DMS53 treated with DMSO at 0.1 percent for 48 hours (cell line): ENCODE measurements around the gene CYP11A1.

ENCODE experiments used
- DNase-seq: peaks from one replicate; lab custom pipeline; 2025; ENCODE audit not compliant: unreplicated experiment; lab: John Stamatoyannopoulos, UW

The CYP11A1 gene

GRCh38 chr15:74367296-74367854 lies at the start of gene CYP11A1:
CYP11A1 (minus strand) TSS chr15:74367646; CDS start chr15:74367585, 61 bp downstream.
- DNase-seq: no peak

DNA sequence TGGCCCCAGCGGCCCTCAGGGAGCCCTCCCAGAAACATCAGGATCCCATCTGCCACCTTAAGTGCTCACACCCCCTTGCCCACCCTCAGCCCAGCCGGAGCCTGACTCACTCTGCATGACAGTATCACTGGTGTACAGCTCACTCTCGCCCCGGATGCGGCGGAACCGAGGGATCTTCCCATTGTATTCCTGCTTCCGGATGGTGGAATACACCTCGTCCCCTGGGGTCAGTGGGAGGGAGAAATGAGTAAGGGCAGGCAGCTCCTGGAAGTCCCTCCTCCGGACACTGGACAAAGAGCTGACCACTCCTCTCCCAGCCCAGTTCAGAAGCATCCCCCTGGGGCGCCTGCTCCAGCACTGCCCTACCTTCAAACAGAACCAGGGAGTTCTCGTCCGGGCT lies 49.8 kb upstream of the CYP11A1 start:
- DNase-seq: no peak

DNA sequence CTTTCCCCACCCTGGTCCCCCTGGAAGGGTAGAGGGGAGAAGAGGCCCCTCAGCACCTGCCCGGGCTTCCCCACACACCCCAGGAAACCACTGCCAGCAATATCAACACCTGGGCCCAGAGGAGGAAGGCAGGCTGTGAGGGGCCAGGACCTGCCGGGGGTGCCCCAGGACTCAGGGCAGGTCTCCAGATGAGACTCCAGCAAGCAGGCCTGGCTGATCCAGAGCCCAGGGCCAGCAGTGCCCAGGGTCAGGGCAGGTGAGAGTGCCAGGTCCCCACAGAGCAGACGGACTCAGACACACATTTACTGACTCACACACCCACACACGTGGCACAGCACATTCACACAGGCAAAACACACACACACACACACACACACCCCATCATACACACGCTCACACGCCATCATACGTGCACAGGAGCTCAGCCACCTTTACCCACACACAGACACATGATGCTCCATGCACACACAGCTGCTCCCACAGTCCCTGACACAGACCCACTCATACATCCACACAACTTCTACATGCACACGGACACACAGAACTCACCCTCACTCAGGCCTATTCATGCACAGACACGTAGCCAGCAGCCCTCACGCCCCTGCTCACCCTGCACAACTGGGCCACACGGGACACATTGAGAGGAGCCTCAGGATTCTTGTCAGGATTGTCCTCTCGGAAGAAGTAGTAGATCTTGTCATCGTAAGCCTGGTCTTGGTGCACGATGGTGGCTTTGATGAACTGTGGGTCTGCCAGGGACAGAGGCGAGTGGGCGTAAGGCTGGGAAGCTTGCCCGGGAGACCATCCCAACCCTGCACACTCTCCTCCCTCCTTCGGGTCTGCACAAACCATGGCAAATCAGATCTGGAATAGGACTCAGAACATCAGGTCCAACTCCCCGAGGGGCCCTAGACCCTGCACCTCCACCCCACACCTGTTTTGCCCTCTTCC lies 48.8 kb upstream of the CYP11A1 start:
- no peak for DNase-seq

DNA sequence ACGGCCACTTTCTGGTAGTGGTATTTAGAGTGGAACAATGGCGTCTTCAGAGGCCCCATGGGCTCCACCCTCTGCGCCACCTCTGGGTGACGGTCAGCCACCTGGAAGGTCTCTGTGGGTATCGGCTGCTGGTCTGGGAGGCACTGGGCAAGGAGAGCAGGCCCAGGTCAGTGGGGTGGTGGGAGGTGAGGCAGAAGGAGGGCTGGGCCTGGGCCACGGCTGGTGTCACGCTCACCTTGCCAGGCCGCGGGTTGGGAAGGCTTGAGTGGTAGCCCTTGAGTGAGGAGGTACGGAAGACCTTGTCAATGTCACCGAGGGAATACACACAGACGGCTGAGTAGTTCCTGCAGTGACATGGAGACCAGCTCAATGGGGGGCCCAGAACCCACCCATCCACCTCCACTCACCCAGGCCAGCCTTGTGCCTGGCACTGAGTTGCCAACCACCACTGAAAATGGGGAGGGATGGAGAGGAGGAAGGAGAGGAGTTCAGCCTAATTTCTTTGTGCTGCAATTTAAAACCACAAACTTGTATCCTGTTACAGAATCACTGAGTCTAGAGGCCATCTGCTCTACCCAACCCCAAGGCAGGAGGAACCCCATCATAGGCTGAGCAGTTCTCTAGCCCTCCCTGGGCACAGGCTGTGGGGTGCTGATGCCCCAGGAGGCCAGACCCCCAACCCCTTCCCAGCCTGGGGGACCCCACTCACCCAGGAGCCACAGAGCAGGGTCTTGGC lies 47.3 kb upstream of the CYP11A1 start:
- DNase-seq: no peak

DNA sequence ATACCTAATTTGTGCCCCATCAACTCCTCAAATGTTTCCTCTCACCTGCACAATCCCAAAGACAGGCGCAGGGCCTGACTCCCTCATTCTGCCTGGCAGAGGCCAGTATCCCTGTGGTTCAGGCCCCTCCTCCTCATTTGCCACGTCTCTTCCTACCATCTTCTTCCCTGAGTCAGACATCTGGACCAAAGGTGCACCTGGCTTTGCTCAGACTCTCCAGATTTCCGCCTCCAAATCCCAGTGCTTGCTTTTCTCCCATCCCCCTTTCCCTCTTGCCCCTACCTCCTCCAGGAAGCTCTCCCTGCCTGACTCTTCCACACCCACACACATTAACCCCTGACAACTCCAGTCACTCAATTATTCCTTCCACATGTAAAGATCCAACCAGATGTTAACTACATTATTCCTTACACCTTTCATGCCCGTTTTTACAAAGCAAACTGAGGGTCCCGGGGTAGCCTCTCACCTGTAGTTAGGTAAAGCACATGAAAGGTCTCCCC lies 46.7 kb upstream of the CYP11A1 start:
- no peak for DNase-seq

- no peak for DNase-seq
Observed at GRCh38 chr15:74413350-74414080, 46.1 kb upstream of the CYP11A1 start.

GRCh38 chr15:74412159-74412558 lies 44.7 kb upstream of the CYP11A1 start:
- DNase-seq: no peak

- no peak for DNase-seq
Observed at GRCh38 chr15:74411686-74412085, 44.2 kb upstream of the CYP11A1 start.

DNA sequence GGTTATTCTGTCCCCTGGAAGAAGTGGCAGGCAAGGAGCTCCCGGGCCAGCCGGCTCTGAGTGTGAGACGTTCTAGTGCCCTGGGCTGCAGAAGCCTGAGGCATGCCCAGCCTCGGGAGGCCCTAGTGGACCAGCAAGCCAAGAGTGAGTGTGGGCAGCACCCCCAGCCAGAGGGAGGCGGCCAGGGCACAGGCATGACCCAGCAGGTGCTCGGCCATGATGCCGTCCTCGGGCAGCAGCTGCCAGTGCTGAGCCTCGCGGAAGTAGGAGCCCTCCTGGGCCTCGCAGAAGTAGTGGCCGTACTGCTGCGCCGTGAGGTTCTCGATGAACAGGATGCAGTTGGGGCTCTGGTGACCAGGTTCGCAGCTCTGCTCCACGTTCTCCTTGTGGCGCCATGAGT lies 43.1 kb upstream of the CYP11A1 start:
- DNase-seq: no peak

GRCh38 chr15:74409225-74409624 lies 41.8 kb upstream of the CYP11A1 start:
- DNase-seq: no peak

- no peak for DNase-seq
Observed at GRCh38 chr15:74408815-74409214, 41.4 kb upstream of the CYP11A1 start.

GRCh38 chr15:74408385-74408784 lies 40.9 kb upstream of the CYP11A1 start:
- no peak for DNase-seq

DNA sequence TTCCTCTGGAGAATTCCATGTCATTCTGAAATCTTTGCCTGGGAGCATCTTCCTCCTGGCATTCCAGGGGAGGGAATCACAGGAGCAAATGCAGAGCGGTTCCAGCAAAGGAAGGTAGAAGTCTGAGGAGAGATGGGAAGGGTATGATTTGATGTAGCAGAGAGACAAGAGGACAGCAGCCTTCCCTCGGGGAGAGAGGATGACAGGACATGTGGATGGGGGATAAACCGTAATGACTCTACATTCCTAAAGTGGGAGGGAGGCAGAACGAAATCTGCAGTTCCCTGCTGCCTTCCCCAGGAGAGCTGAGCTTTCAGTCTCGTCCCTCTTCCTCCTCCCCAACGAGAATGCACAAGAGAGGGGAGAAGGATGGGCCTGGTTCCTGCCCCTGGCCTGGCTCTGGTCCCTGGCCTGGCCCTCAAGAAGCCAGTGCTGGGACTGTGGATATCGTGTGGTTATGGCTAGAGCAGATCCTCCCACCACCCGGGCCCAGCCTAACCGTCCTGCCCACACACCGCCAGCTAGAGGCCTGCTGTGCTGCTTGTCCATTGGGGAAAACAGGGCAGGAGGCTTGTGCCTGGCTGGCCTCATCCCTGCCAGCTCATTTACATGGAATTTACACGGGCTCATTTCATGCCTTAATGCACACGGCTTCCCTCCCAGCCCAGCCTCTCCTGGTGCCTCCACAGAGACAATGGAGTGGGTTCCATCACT lies 39.7 kb upstream of the CYP11A1 start:
- DNase-seq: no peak

- DNase-seq: no peak
Observed at GRCh38 chr15:74406517-74406916, 39.1 kb upstream of the CYP11A1 start.

GRCh38 chr15:74405823-74406222 lies 38.4 kb upstream of the CYP11A1 start:
- DNase-seq: no peak

- DNase-seq: no peak
Observed at GRCh38 chr15:74403991-74404563, 36.6 kb upstream of the CYP11A1 start.

GRCh38 chr15:74403588-74403919 lies 36.1 kb upstream of the CYP11A1 start:
- DNase-seq: no peak

DNA sequence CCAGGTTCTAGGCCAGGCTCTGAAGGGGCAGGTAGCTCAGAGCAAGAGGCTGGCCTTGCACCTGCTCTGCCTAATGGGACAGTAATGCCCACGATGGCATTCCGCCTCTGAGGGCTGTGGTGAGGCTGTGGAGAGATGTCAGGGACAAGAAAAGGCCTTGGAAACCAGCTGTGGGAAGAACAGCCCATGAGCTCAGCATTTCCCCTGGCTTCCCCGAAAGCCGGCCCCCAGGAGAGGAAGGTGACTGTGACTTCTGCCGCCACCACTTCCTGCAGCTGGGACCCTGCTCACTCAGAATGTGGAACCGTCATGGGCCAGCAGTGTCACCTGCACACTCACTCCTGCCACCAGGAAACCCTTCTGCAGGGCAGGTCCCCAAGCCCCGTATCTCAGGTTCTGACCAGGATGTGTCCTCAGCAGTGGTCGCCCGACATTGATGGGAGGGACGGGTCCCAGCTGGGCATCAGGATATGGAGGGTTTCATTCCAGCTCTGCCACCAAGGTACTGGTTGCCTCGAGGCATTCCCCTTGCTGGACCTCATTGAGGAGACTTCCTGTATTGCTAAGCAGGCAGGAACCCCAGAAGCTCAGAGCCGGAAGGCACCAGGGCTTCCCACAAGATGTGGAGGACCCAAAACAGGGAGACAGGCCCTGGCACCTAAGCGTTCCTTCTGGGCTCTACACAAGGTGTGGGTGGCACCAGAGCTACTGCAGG lies 35.6 kb upstream of the CYP11A1 start:
- DNase-seq: no peak

- DNase-seq: no peak
Observed at GRCh38 chr15:74402337-74402841, 34.9 kb upstream of the CYP11A1 start.
